WTC11 (cell line): Measurements from ENCODE around the gene C10orf105. TPM values are rescaled to one million over a fixed set of nuclear protein-coding genes. Genes with fewer than 3 reads are reported as not detected.

Experiments
- ATAC-seq: fragments of 200-7000 bp; cut with Tn5 transposase; 2 replicates; pipeline ENCODE4 v1.10.0; 2021; ENCODE audit warnings: mild to moderate bottlenecking, moderate library complexity
- CTCF ChIA-PET: fragments of 300-600 bp; sonication (Branson Sonifier 250); formaldehyde crosslinking; loops from one replicate; lab custom pipeline; 2021; ENCODE audit warnings: antibody characterized with exemption; lab: Charles Lee
- POLR2A ChIA-PET: fragments of 350-600 bp; sonication (Branson Sonifier 250); formaldehyde crosslinking; loops from one replicate; lab custom pipeline; 2021; ENCODE audit warnings: antibody characterized with exemption; lab: Charles Lee
- DNase-seq: peaks from one replicate; pipeline ENCODE4 v3.0.0; 2021; ENCODE audit warnings: low spot score
- H3K27ac Mint-ChIP-seq: 2 replicates; pipeline ENCODE4 v1.8.0; 2021; ENCODE audit warnings: mixed read lengths
- H3K27me3 Mint-ChIP-seq: 2 replicates; pipeline ENCODE4 v1.8.0; 2021; ENCODE audit warnings: low read depth, mild to moderate bottlenecking, moderate library complexity, mixed read lengths
- H3K36me3 Mint-ChIP-seq: 2 replicates; pipeline ENCODE4 v1.8.0; 2021; ENCODE audit warnings: mixed read lengths
- H3K4me1 Mint-ChIP-seq: 2 replicates; pipeline ENCODE4 v1.8.0; 2022; ENCODE audit warnings: mixed read lengths
- H3K4me3 Mint-ChIP-seq: 2 replicates; pipeline ENCODE4 v1.8.0; 2021; ENCODE audit warnings: mild to moderate bottlenecking, moderate library complexity, mixed read lengths
- H3K9me3 Mint-ChIP-seq: 2 replicates; pipeline ENCODE4 v1.8.0; 2021; ENCODE audit warnings: mixed read lengths
- AR ChIP-seq: fragments of 250-450 bp; sonication (Bioruptor Pico); IDR thresholded peaks from 2 replicates; pipeline ENCODE4 v1.9.0; 2021; ENCODE audit warnings: mild to moderate bottlenecking
- CREM ChIP-seq: sonication (generic); formaldehyde crosslinking; IDR thresholded peaks from 2 replicates; pipeline ENCODE4 v1.8.1; 2022; ENCODE audit warnings: mild to moderate bottlenecking, missing genetic modification reagents, moderate library complexity
- E2F4 ChIP-seq: sonication (generic); formaldehyde crosslinking; IDR thresholded peaks from 2 replicates; pipeline ENCODE4 v1.8.1; 2022; ENCODE audit warnings: low read depth, mild to moderate bottlenecking, moderate library complexity, missing genetic modification reagents, borderline replicate concordance
- ELF4 ChIP-seq: sonication (generic); formaldehyde crosslinking; IDR thresholded peaks from 2 replicates; pipeline ENCODE4 v1.8.1; 2022; ENCODE audit warnings: low read depth, mild to moderate bottlenecking, moderate library complexity, missing genetic modification reagents
- ERG ChIP-seq: fragments of 250-450 bp; sonication (Bioruptor Pico); IDR thresholded peaks from 2 replicates; pipeline ENCODE4 v1.8.0; 2021; ENCODE audit warnings: mild to moderate bottlenecking
- FOXP1 ChIP-seq: sonication (generic); formaldehyde crosslinking; IDR thresholded peaks from 2 replicates; pipeline ENCODE4 v1.8.0; 2022; ENCODE audit warnings: missing genetic modification reagents, mild to moderate bottlenecking, moderate library complexity, borderline replicate concordance
- HMGXB4 ChIP-seq: sonication (generic); formaldehyde crosslinking; IDR thresholded peaks from 2 replicates; pipeline ENCODE4 v1.8.1; 2023; ENCODE audit warnings: mild to moderate bottlenecking, moderate library complexity, missing genetic modification reagents
- JUN ChIP-seq: sonication (generic); formaldehyde crosslinking; IDR thresholded peaks from 2 replicates; pipeline ENCODE4 v1.8.0; 2023; ENCODE audit warnings: mild to moderate bottlenecking, missing genetic modification reagents
- KAT7 ChIP-seq: sonication (generic); formaldehyde crosslinking; IDR thresholded peaks from 2 replicates; pipeline ENCODE4 v1.8.1; 2023; ENCODE audit warnings: missing genetic modification reagents, mild to moderate bottlenecking, borderline replicate concordance
- NFE2L1 ChIP-seq: sonication (generic); formaldehyde crosslinking; IDR thresholded peaks from 2 replicates; pipeline ENCODE4 v1.8.1; 2023; ENCODE audit warnings: missing genetic modification reagents
- NFYB ChIP-seq: sonication (generic); formaldehyde crosslinking; conservative IDR thresholded peaks from 2 replicates; pipeline ENCODE4 v1.8.0; 2022; ENCODE audit warnings: low read depth, missing genetic modification reagents
- NR1H2 ChIP-seq: sonication (generic); formaldehyde crosslinking; IDR thresholded peaks from 2 replicates; pipeline ENCODE4 v1.9.0; 2021; ENCODE audit warnings: mild to moderate bottlenecking, moderate library complexity, missing genetic modification reagents
- PRDM15 ChIP-seq: sonication (generic); formaldehyde crosslinking; IDR thresholded peaks from 2 replicates; pipeline ENCODE4 v1.8.0; 2022; ENCODE audit warnings: missing genetic modification reagents
- SP1 ChIP-seq: sonication (generic); formaldehyde crosslinking; conservative IDR thresholded peaks from 2 replicates; pipeline ENCODE4 v1.8.1; 2022; ENCODE audit warnings: missing genetic modification reagents
- TEAD4 ChIP-seq: sonication (generic); formaldehyde crosslinking; IDR thresholded peaks from 2 replicates; pipeline ENCODE4 v1.8.0; 2022; ENCODE audit warnings: mild to moderate bottlenecking, missing genetic modification reagents
- ZNF121 ChIP-seq: sonication (generic); formaldehyde crosslinking; IDR thresholded peaks from 2 replicates; pipeline ENCODE4 v1.8.0; 2023; ENCODE audit warnings: missing genetic modification reagents
- ZNF416 ChIP-seq: fragments of 250-450 bp; sonication (Bioruptor Pico); IDR thresholded peaks from 2 replicates; pipeline ENCODE4 v1.9.0; 2021; ENCODE audit warnings: mild to moderate bottlenecking, inconsistent platforms
- ZNF425 ChIP-seq: fragments of 250-450 bp; sonication (Bioruptor Pico); conservative IDR thresholded peaks from 2 replicates; pipeline ENCODE4 v1.9.0; 2021; ENCODE audit warnings: mild to moderate bottlenecking
- ZNF671 ChIP-seq: fragments of 250-450 bp; sonication (Bioruptor Pico); IDR thresholded peaks from 2 replicates; pipeline ENCODE4 v1.8.0; 2021; ENCODE audit warnings: mild to moderate bottlenecking
- total RNA-seq: library from RNA; stranded (reverse); gene quantifications from 3 replicates; pipeline ENCODE4 v1.2.3, GENCODE V29; 2021

C10orf105 gene
- total RNA-seq, 1 experiment from 2014 or later, result 0.48 TPM

GRCh38 chr10:71684356-71685173 lies 35.0 kb downstream of the C10orf105 start (continued):
- TF ChIP-seq ZNF425 (CRISPR knock-in tag) (no peak), FOXP1 (no peak), JUN (CRISPR knock-in tag) (no peak), NR1H2 (CRISPR knock-in tag) (no peak), E2F4 (no peak), HMGXB4 (CRISPR knock-in tag) (no peak)
- TF ChIP-seq, all 79 proteins: peak for 0

GRCh38 chr10:71683301-71683700 lies 36.3 kb downstream of the C10orf105 start:
- TF ChIP-seq NFYB (CRISPR knock-in tag) (no peak), ERG (CRISPR knock-in tag) (no peak), PRDM15 (no peak), SP1 (CRISPR knock-in tag) (no peak)
- H3K27ac Mint-ChIP-seq, result no peak overlapping the region
- H3K27me3 Mint-ChIP-seq, result no peaks in the 10 kb centered on the region; the same call in 1 of the 2 replicates
- DNase-seq, result no peak
- peaks cover 6% of the 10 kb centered on the region for H3K36me3 Mint-ChIP-seq
- no peak for ATAC-seq
- peaks cover 4% of the 10 kb centered on the region for H3K9me3 Mint-ChIP-seq
- H3K4me3 Mint-ChIP-seq, result no peak overlapping the region
- CTCF ChIA-PET, result interaction anchor here (0.7 to 1.3 kb wide), 4 partner anchors 13 to 112 kb away, joined by 3 to 9 read pairs (median 3); no protein-coding TSS in a partner anchor
- H3K4me1 Mint-ChIP-seq, result peaks cover 29% of the 10 kb centered on the region
- POLR2A ChIA-PET, result no interaction called here

GRCh38 chr10:71681977-71682376 lies 37.6 kb downstream of the C10orf105 start:
- no peaks in the 10 kb centered on the region for H3K9me3 Mint-ChIP-seq
- TF ChIP-seq TEAD4 (no peak), KAT7 (CRISPR knock-in tag) (no peak), ZNF671 (CRISPR knock-in tag) (no peak), NFE2L1 (CRISPR knock-in tag) (no peak), ZNF121 (CRISPR knock-in tag) (no peak), ZNF416 (no peak), CREM (CRISPR knock-in tag) (no peak), AR (CRISPR knock-in tag) (no peak), ELF4 (no peak)

More at GRCh38 chr10:71681977-71682376, 37.6 kb downstream of the C10orf105 start:
- no peaks in the 10 kb centered on the region for H3K36me3 Mint-ChIP-seq
- ATAC-seq, result no peak
- POLR2A ChIA-PET, result no interaction called here
- DNase-seq, result no peak
- H3K4me1 Mint-ChIP-seq, result peaks cover 29% of the 10 kb centered on the region
- CTCF ChIA-PET, result interaction anchor here (1.0 kb wide), 1 partner anchor 15 kb away, joined by 5 read pairs; no protein-coding TSS in a partner anchor
- H3K27me3 Mint-ChIP-seq, result no peaks in the 10 kb centered on the region; the same call in 1 of the 2 replicates
- no peak overlapping the region for H3K27ac Mint-ChIP-seq
- no peak overlapping the region for H3K4me3 Mint-ChIP-seq
